ENCODE data around the gene AKAP6.

- no peak for TF ChIP-seq CTCF (conservative IDR thresholded peaks at IDR 0.05; ENCODE audit: low read depth in 2 of 2)
- no peak for TF ChIP-seq REST (IDR thresholded peaks at IDR 0.05; ENCODE audit: unreplicated experiment)
- TF ChIP-seq EZH2phosphoT487 (IDR thresholded peaks at IDR 0.05; ENCODE audit: unreplicated experiment): no peak
- TF ChIP-seq EZH2 (IDR thresholded peaks at IDR 0.05; ENCODE audit: low read depth, unreplicated experiment): no peak
- no peak for TF ChIP-seq ETS1 (IDR thresholded peaks at IDR 0.05)
- TF ChIP-seq POLR2AphosphoS5 (IDR thresholded peaks at IDR 0.05; ENCODE audit: low read depth): no peak
- TF ChIP-seq JUNB (IDR thresholded peaks at IDR 0.05; ENCODE audit: unreplicated experiment): no peak
- no peak for TF ChIP-seq CREB1 (CRISPR knock-in tag; IDR thresholded peaks at IDR 0.05; ENCODE audit: low read depth)
- no peak for TF ChIP-seq NANOG (IDR thresholded peaks at IDR 0.05; ENCODE audit: borderline replicate concordance)
- TF ChIP-seq ZNF462 (CRISPR knock-in tag; IDR thresholded peaks at IDR 0.05): no peak
- no peak for TF ChIP-seq ZNF114 (CRISPR knock-in tag; IDR thresholded peaks at IDR 0.05)
Observed at GRCh38 chr14:32537166-32537565, 208.1 kb downstream of the AKAP6 start.

Measured in GM23338 (cell line).